SKM-1 (cell line): ENCODE measurements around the gene C5orf46.

ENCODE experiments used
- DNase-seq: peaks from one replicate; lab custom pipeline; 2025; ENCODE audit not compliant: unreplicated experiment; lab: John Stamatoyannopoulos, UW

Gene C5orf46

DNA sequence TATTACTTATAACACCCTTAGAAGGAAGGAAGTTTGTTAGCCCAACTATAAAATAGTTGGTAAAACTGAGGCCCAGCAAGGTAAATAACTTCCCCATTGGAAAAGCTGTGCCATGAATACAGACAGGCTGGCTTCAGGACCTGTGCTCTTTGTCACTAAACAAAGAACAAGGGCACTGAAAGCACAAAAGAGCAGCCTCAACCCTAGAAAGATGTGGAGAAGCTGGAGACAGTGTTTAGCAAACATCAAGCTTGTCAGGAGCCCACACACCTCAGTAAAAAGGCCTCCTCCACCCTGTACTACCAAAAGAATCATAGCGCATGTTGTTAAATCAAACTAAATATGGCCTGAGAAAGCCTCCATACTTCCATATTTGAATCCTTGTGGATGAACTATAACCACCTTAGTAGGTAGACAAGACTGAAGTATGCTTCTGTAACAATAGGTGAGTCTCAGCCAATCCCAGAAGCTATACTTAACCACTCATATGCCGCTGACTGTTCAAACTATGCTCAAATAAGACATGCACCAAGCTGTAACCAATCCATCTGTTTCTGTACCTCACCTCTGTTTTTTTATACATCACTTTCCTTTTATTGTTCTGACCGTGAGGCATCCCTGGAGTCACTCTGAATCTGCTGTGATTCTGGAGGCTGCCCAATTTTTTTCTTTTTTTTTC lies 46.2 kb downstream of the C5orf46 start:
- no peak for DNase-seq

DNA sequence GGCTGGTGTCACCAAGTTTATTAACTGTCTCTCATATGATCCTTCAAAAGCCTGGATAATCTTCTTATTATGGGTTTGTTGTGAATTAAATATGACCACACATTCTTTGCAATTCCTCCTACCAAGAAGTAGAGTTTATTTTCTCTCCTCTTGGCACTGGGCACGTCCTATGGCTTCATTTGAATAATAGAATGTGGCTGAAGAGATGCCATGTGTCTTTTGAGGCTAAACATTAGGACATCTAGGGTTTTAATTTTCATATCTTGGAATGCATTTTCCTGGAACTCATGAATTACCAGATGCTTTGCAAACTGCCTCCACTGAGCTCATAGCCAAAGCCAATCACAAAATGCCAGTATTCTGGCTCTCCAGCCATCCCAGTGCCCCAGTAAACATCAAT lies 47.8 kb downstream of the C5orf46 start:
- DNase-seq, result no peak

DNA sequence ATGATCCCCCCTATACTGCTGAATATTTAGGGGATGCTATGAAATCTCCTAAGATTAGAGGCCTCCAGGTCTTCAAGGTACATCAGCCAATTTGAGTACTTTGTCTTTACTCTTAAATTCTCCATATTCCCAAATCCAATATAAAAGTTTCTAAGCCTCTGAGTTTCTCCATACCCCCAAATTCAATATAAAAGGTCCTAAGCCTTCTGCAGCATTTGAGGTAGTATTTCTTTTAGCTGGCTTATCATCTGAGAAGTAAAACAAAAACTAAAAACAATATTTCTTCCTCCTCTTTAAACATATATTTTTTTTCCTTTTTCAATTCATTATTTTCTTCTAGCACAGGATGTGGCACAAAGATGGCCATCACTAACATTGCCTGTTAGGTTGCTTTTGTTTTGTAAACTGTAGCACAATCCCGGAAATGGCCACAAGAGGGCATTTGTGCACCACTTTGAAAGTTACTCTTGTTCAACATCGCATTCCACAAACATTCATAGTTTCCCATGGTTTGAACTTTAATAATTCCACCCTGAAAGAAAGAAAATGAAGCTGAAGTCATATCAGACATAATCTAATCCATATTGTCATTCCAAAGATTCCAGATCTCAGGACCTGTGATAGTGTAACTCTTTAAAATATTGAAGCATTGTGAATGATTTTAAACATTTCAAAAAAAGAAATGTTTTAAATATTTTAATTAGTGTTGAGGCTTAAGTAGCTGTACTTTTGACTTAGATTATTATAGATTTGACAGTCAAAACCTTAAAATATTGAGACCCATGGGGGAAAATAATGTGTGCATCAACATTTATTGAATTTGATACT lies 48.8 kb downstream of the C5orf46 start:
- no peak for DNase-seq

DNA sequence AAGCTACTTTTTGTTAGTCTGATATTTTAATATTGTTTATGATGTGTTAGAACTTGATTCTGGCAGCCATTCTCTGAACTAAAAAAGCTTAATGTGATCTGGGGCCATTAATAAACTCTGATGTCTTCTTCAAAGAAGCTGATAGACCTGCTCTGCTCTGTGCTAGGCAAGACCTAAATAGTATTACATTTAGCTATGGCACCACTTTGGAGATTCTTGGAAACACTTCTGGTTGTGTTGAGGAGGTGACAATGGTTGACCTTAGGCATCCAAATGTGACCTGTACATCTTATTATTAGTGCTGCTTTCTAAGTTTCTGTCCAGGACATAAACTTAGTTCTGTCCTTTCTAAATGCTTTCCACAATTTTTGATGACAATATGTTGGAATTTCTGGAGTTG lies 49.5 kb downstream of the C5orf46 start:
- no peak for DNase-seq

DNA sequence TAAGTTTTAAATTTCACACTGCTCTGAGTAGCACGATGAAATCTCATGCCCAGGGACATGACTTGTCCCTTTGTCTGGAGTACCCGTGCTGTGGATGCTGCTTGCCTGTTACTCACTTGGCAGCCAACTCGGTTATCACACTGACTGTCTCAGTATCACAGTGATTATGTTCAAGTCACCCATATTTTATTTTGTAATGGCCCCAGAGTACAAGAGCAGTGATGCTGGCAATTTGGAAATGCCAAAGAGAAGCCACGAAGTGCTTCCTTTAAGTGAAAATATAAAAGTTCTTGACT lies 50.6 kb downstream of the C5orf46 start:
- DNase-seq, result no peak

DNA sequence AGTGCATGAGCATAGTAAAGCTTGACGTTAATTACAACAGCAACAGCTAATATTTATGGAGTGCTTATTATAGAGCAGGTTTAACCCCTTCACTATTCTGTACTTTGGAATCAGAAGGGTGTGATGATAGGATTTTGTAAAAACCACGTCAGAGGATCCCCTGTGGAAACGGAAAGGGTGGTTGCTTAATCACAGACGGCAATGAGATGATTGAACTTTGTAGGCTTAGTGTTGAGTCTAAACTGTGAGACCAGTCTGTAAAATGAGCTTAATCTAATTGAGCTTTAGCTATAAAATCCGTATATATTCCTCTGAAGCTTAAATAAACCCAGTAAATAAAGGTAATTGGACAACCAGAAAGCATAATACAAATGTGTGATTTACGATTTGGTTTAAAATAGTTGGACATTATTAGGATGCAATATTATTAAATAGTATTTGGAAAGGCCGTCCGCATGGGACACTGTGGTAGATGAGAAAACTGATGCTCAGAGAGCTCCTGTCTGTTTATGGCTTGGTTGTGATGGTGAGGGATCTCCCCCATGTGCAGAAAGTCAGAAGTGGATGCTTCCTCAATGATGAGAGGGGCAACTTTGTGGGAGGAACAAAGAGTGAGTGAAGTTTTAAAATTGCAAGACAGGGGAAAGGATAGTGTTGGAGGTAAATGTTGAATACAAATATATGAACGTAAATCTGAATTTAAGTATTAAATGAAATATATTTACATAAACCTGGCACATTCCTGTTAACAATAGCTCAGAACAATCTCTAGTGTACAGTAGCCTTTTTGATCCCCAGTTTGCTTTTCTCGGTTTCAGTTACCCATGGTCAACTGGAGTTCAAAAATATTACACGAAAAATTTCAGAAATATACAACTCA lies 51.2 kb downstream of the C5orf46 start:
- no peak for DNase-seq

DNA sequence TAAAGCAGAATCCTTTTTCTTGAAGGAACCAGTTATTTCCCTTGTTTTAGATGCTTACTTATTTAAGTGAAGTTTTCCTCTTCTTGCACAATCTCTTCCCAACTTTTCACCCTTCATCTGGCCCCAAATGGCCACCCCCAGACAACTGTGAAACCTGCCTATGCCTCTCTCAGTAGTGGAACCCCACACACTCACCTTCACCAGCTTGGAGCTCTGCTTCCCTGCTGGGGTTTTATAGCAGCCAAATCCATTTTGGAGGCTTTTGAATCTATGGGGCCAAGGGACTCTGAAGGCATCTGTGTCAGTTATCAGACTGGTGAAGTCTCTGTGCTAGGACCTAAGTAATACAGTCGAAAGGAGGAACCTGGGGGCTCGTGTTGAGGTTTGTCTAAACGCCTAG lies 52.0 kb downstream of the C5orf46 start:
- no peak for DNase-seq

DNA sequence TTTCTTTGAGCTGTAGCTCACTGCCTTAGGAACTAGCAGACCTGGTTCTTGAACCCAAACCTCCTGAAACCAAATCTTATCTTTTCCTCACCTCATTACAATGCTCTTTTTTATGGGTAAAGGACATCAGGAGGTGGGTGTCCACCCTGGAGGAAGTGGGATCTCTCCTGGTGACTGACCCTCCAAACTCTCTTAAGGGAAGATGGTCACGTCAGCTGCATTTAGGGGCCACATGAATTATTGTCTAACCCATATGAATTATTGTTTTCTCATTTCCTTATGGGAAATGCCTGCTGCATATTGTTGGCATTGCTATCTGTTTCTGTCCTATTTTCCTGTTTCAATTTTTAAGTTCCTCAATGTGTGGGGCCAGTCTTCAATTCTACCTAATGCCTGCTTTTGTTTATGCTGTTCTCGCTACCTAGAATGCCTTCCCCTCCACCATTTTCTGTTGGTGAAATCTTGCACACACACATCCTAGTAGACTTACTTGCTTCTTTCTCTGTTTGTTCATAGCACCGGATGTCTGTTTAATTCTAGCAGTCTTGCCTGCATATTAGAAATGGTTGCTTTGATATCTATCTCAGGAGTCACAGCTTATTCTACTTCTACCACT lies 52.9 kb downstream of the C5orf46 start:
- DNase-seq, result no peak

DNA sequence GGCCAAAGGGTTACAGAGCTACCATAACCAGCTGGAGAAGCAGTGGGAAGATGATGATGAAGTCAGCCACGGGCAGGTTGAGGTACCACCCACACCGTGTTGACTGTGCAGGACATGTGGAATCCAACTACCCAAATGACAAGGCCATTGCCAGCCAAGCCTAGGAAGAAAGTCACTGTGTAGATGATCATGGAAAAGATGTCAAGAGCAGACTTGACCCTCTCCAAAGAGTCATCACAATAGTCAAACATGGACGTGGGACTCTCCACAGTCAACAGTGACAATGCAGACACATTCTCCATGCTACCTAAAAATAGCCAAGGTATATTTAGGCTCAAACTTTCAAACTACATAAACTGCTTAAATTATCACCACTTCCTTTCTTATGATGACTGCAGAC lies 54.0 kb downstream of the C5orf46 start:
- no peak for DNase-seq

DNA sequence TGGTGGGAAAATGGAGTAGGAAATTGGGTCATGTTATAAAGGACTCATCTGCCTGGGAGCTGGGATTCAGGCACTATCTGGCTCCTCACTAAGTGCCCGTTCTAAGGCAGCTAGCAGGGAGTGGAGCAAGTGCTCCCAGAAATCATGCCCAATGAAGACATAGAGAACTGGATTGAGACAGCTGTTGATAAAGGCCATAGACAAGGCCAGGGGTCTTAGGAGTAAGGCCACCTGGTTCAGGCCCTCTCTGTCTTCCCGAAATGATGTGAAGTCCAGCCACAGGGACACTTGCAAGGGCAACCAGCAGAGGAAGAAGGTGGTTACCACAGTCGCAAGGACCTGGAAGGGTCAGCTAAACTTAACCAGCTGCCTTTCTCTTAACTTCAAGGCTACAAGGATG lies 54.8 kb downstream of the C5orf46 start:
- no peak for DNase-seq

DNA sequence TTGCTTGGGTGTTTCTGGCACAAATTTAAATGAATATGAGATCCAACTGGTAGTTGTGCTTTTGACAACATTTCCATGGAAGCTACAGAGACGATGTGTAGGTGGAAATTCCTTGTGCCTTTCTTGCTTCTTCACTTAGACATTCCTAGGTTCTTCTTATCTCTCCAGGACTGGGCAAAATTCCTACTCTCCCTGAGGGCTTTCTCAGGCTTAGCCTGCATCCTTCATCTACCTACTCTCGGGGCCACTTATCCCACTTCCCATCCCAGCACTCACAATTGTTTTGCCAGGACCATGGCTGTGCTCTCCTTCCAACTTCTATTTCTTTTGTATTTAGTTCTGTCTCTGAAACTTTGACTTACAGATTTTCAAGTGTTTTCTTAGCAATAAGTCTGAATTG lies 57.1 kb downstream of the C5orf46 start:
- DNase-seq, result no peak

DNA sequence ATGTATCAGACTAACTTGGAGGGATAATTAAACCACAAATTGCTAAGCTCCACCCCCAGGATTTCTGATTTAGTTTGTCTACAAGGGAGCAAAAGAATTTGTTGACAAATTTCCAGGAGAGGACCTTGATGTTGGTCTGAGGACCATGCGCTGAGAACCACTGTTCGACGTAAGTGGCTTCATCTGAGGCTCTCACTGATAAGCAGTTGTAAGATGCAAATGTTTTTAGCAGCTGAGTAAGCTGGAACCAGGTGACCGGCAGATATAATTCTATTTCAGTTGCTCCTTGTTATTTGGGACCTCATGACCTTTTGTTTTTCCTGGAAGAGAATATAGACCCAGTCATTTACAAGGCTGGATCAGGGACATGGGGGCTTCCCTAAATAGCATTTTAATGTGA lies 60.7 kb downstream of the C5orf46 start:
- DNase-seq, result no peak

DNA sequence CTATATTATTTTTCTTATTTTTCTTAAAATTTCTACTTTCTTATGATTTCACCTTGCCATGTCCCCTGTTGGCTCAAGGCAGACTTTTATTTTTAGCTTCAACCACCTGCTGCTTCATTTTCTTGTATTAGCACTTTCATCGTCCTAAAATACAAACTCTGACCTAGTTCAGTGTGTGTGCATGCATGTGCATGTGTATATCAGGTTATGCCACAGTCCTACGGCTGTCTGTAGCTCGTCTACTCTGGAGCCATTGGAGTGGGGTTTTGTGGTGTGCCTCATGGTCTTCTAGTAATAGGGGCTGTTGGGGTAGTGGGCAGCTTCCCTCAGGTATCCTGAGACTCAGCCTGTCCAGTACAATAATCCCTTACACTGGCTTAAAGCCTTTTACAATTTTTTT lies 61.5 kb downstream of the C5orf46 start:
- no peak for DNase-seq

DNA sequence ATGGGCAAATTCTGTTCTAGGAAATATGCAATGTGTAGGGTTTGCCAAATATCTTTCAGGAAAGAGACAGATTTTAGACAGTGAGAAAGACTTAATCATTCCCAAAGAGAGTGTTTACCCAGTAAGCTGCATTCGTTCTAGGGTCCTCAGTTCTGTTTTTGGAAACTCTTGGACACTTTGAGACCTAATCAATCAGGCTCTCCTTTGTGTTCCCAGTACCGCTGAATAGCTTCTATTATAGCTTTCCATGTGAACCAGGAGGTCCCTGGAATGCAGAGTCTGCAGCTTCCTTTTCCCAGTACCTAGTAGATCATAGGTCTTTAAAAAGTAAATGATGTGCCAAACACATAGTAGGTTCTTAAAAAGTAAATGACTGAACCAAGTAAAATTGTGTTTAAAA lies 63.5 kb downstream of the C5orf46 start:
- no peak for DNase-seq
